Chondrocyte (in vitro differentiated cells): ENCODE results near the gene TSEN54. TPM values are rescaled to one million over a fixed set of nuclear protein-coding genes. Genes with fewer than 3 reads are reported as not detected.

Experiments
- DNase-seq: peaks from one replicate; pipeline ENCODE4 v3.0.0; 2021; ENCODE audit warnings: mixed read lengths, low spot score
- H3K27ac Mint-ChIP-seq: one replicate; pipeline ENCODE4 v1.8.0; 2021; ENCODE audit warnings: mild to moderate bottlenecking, moderate library complexity, mixed read lengths; ENCODE audit not compliant: unreplicated experiment
- H3K27me3 Mint-ChIP-seq: 2 replicates; pipeline ENCODE4 v1.8.0; 2021; ENCODE audit warnings: low read depth, mixed read lengths
- H3K36me3 Mint-ChIP-seq: 2 replicates; pipeline ENCODE4 v1.8.0; 2021; ENCODE audit warnings: low read depth, mixed read lengths
- H3K4me1 Mint-ChIP-seq: 2 replicates; pipeline ENCODE4 v1.8.0; 2021; ENCODE audit warnings: low read depth, mild to moderate bottlenecking, mixed read lengths
- H3K4me3 Mint-ChIP-seq: one replicate; pipeline ENCODE4 v1.8.0; 2021; ENCODE audit warnings: mild to moderate bottlenecking, moderate library complexity, mixed read lengths; ENCODE audit not compliant: unreplicated experiment
- H3K9me3 Mint-ChIP-seq: 2 replicates; pipeline ENCODE4 v1.8.0; 2021; ENCODE audit warnings: low read depth, mixed read lengths
- CTCF ChIP-seq: fragments of 200-600 bp; sonication (generic); IDR thresholded peaks from 2 replicates; pipeline ENCODE4 v1.5.0; 2021; ENCODE audit warnings: antibody characterized with exemption, mild to moderate bottlenecking, moderate library complexity
- total RNA-seq: library from RNA; stranded (reverse); gene quantifications from 3 replicates; pipeline ENCODE4 v1.2.1, GENCODE V29; 2021

The TSEN54 gene
- total RNA-seq, 1 donor from 2014 or later = 12.2 TPM

- Mint-ChIP-seq H3K36me3 (no peaks in the 10 kb centered on the region), H3K4me3 (no peak overlapping the region), H3K27ac (no peak overlapping the region), H3K9me3 (no peaks in the 10 kb centered on the region), H3K4me1 (peaks cover 13% of the 10 kb centered on the region), H3K27me3 (no peaks in the 10 kb centered on the region)
- no peak for TF ChIP-seq CTCF
- DNase-seq = no peak
Observed at GRCh38 chr17:75553295-75554110, 37.2 kb downstream of the TSEN54 start.

- H3K27ac Mint-ChIP-seq = no peak overlapping the region
- no peaks in the 10 kb centered on the region for H3K9me3 Mint-ChIP-seq
- H3K4me3 Mint-ChIP-seq = no peak overlapping the region
- no peak for TF ChIP-seq CTCF
- peaks cover 13% of the 10 kb centered on the region for H3K4me1 Mint-ChIP-seq
- no peaks in the 10 kb centered on the region for H3K27me3 Mint-ChIP-seq
- no peak for DNase-seq
- H3K36me3 Mint-ChIP-seq = no peaks in the 10 kb centered on the region
Observed at GRCh38 chr17:75555679-75556153, 39.4 kb downstream of the TSEN54 start.

GRCh38 chr17:75557075-75557851 is 40.9 kb downstream of the TSEN54 start:
- no peak for TF ChIP-seq CTCF
- H3K27me3 Mint-ChIP-seq = no peaks in the 10 kb centered on the region
- no peaks in the 10 kb centered on the region for H3K9me3 Mint-ChIP-seq
- H3K4me3 Mint-ChIP-seq = no peak overlapping the region
- H3K4me1 Mint-ChIP-seq = peaks cover 17% of the 10 kb centered on the region
- no peak overlapping the region for H3K27ac Mint-ChIP-seq
- H3K36me3 Mint-ChIP-seq = no peaks in the 10 kb centered on the region
- DNase-seq = no peak

- no peak for TF ChIP-seq CTCF
- H3K27ac Mint-ChIP-seq = no peak overlapping the region
- no peaks in the 10 kb centered on the region for H3K36me3 Mint-ChIP-seq
- no peak for DNase-seq
- no peaks in the 10 kb centered on the region for H3K9me3 Mint-ChIP-seq
- H3K27me3 Mint-ChIP-seq = no peaks in the 10 kb centered on the region
- H3K4me3 Mint-ChIP-seq = no peak overlapping the region
- H3K4me1 Mint-ChIP-seq = peaks cover 11% of the 10 kb centered on the region
Observed at GRCh38 chr17:75557852-75558665, 41.7 kb downstream of the TSEN54 start.
